MCF 10A (cell line): Measurements from ENCODE around the gene NAALADL2. TPM values are rescaled to one million over a fixed set of nuclear protein-coding genes. Genes with fewer than 3 reads are reported as not detected.
"Not testable (repeated sequence)": the region's sequence is repeated elsewhere in the genome, so short reads cannot be mapped to it uniquely, and the experiment has no call there.

Experiments
- BruUV-seq: library from RNA; stranded (reverse); fragments of 400-500 nt; replicated peaks from 2 replicates; lab custom pipeline; 2021; lab: Mats Ljungman, UMichigan
- CTCF ChIA-PET: fragments of 300-600 bp; sonication (Branson Sonifier 250); formaldehyde crosslinking; extraction: SDS; loops from one replicate; lab custom pipeline; 2021; ENCODE audit warnings: antibody characterized with exemption, inconsistent platforms; lab: Yijun Ruan, JAX
- POLR2A ChIA-PET: fragments of 300-600, 350-650 bp; sonication (Branson Sonifier 250); formaldehyde crosslinking; extraction: SDS; loops from one replicate; lab custom pipeline; 2020; ENCODE audit warnings: antibody characterized with exemption, inconsistent platforms; lab: Yijun Ruan, JAX
- DNase-seq: peaks from one replicate; pipeline ENCODE4 v3.0.0-alpha.2; 2018; ENCODE audit not compliant: unreplicated experiment
- H3K27ac Mint-ChIP-seq: one replicate; pipeline ENCODE4 v1.8.0; 2022; ENCODE audit warnings: mild to moderate bottlenecking, low read depth, mixed read lengths; ENCODE audit not compliant: unreplicated experiment
- H3K27me3 Mint-ChIP-seq: one replicate; pipeline ENCODE4 v1.8.0; 2022; ENCODE audit warnings: mixed read lengths; ENCODE audit not compliant: insufficient read depth, unreplicated experiment
- H3K36me3 Mint-ChIP-seq: one replicate; pipeline ENCODE4 v1.8.0; 2022; ENCODE audit warnings: mild to moderate bottlenecking, moderate library complexity, mixed read lengths; ENCODE audit not compliant: insufficient read depth, unreplicated experiment
- H3K4me1 Mint-ChIP-seq: one replicate; pipeline ENCODE4 v1.8.0; 2022; ENCODE audit warnings: mixed read lengths; ENCODE audit not compliant: insufficient read depth, unreplicated experiment
- H3K4me3 Mint-ChIP-seq: one replicate; pipeline ENCODE4 v1.8.0; 2022; ENCODE audit warnings: mild to moderate bottlenecking, moderate library complexity, mixed read lengths; ENCODE audit not compliant: unreplicated experiment
- H3K9me3 Mint-ChIP-seq: one replicate; pipeline ENCODE4 v1.8.0; 2022; ENCODE audit warnings: mixed read lengths; ENCODE audit not compliant: unreplicated experiment
- intact Hi-C: fragments of 100-400 bp; cut with micrococcal nuclease; formaldehyde crosslinking; loops from 2 replicates; pipeline ENCODE4 v1.14.1; 2022
- total RNA-seq: library from RNA; stranded (reverse); gene quantifications from 2 replicates; pipeline ENCODE4 v1.2.3, GENCODE V29; 2022
- TF ChIP-seq, protein P1 (sequence below): fragments of 200-600 bp; IDR thresholded peaks from one replicate; pipeline ENCODE4 v1.8.0; 2022; ENCODE audit warnings: antibody characterized with exemption, mild to moderate bottlenecking; ENCODE audit not compliant: unreplicated experiment

The NAALADL2 gene
- total RNA-seq, 1 experiment from 2014 or later, result 4.2 TPM

DNA sequence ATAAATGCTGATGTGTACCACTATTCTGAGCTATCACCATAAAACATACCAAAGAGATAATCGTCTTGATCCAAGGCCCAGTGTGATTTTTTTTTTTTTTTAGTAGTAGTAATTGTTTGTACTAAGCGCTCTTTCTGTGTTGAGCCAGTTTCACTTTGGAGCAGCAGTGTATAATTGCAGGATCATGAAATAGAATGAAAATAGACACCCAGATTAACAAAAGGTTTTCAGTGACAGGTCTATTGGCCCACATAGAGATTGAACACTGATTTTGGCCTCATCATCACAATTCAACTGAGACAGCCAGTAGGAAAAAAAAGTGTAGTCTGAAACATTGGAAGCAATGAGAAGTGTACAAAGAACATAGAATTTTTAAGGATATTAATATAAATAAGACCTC, 749.8 kb downstream of the NAALADL2 start:
- no peaks in the 10 kb centered on the region for H3K9me3 Mint-ChIP-seq
- no peaks in the 10 kb centered on the region for H3K36me3 Mint-ChIP-seq
- intact Hi-C loops, result no loop called here
- no peak overlapping the region for H3K4me3 Mint-ChIP-seq
- TF ChIP-seq, protein P1, sequence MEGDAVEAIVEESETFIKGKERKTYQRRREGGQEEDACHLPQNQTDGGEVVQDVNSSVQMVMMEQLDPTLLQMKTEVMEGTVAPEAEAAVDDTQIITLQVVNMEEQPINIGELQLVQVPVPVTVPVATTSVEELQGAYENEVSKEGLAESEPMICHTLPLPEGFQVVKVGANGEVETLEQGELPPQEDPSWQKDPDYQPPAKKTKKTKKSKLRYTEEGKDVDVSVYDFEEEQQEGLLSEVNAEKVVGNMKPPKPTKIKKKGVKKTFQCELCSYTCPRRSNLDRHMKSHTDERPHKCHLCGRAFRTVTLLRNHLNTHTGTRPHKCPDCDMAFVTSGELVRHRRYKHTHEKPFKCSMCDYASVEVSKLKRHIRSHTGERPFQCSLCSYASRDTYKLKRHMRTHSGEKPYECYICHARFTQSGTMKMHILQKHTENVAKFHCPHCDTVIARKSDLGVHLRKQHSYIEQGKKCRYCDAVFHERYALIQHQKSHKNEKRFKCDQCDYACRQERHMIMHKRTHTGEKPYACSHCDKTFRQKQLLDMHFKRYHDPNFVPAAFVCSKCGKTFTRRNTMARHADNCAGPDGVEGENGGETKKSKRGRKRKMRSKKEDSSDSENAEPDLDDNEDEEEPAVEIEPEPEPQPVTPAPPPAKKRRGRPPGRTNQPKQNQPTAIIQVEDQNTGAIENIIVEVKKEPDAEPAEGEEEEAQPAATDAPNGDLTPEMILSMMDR, result no peak
- H3K27me3 Mint-ChIP-seq, result no peaks in the 10 kb centered on the region
- no peaks in the 10 kb centered on the region for H3K4me1 Mint-ChIP-seq
- no peak for DNase-seq
- no peak overlapping the region for H3K27ac Mint-ChIP-seq
- CTCF ChIA-PET, result interaction anchor here (0.7 kb wide), 1 partner anchor 291 kb away, joined by 4 read pairs; no protein-coding TSS in a partner anchor
- no TSS peak for BruUV-seq
- POLR2A ChIA-PET, result no interaction called here

DNA sequence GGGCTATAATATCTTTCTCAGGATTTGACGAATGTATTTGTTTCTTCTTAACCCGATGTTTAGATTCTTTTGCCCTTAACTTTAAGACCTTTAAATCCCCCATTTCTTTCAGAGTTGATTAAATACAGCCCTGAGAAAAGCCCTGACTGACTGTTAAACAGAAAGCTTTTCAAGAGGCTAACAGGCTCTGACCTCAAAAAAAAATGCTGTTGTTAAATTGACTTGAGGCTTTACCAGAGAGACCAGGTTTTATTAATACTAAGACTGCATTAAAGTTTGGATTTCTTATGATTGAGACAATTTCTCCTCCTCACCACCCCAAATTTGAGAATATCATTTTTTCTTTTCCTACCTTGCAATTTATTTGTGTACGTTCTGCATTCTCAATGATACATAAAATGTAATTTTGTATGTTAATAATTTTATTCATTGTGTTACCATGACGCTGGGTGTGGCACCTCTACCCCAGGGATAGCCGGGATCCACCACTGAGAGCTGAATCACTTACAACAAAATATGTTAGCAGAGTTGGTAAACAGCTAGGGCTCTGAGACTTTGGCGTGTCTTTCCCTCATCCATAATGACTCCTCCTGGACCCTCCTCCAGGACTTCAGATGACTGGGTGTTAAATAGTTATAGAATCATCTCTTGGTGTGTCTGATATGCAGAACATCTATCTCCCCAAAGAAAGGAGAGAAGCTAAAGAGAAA, 753.5 kb downstream of the NAALADL2 start:
- H3K4me1 Mint-ChIP-seq, result no peaks in the 10 kb centered on the region
- ChIA-PET CTCF (interaction anchor here (1.0 kb wide), 1 partner anchor 8 kb away, joined by 4 read pairs; no protein-coding TSS in a partner anchor), POLR2A (no interaction called here)
- no peaks in the 10 kb centered on the region for H3K36me3 Mint-ChIP-seq
- no peak overlapping the region for H3K27ac Mint-ChIP-seq
- H3K9me3 Mint-ChIP-seq, result no peaks in the 10 kb centered on the region
- intact Hi-C loops, result no loop called here
- H3K4me3 Mint-ChIP-seq, result no peak overlapping the region
- DNase-seq, result no peak
- BruUV-seq, result no TSS peak
- TF ChIP-seq, protein P1, result no peak
- no peaks in the 10 kb centered on the region for H3K27me3 Mint-ChIP-seq

DNA sequence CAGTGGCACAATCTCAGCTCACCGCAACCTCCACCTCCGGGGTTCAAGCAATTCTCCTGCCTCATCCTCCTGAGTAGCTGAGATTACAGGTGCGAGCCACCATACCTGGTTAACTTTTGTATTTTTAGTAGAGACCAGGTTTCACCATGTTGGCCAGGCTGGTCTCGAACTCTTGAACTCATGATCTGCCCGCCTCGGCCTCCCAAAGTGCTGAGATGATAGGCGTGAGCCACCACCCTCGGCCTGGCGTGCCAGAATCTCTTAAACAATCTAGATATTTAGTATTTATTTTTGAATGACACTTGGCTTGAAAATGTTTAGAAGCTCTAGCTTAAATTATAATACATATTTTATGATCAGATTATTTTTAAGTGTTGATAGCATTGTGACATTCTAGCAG, 755.0 kb downstream of the NAALADL2 start:
- H3K9me3 Mint-ChIP-seq, H3K27ac Mint-ChIP-seq, H3K36me3 Mint-ChIP-seq, H3K4me1 Mint-ChIP-seq, H3K4me3 Mint-ChIP-seq, POLR2A ChIA-PET, H3K27me3 Mint-ChIP-seq, BruUV-seq, intact Hi-C loops, DNase-seq: not testable (repeated sequence)
- CTCF ChIA-PET, result interaction anchor here (0.6 kb wide), 1 partner anchor 153 kb away, joined by 3 read pairs; no protein-coding TSS in a partner anchor

DNA sequence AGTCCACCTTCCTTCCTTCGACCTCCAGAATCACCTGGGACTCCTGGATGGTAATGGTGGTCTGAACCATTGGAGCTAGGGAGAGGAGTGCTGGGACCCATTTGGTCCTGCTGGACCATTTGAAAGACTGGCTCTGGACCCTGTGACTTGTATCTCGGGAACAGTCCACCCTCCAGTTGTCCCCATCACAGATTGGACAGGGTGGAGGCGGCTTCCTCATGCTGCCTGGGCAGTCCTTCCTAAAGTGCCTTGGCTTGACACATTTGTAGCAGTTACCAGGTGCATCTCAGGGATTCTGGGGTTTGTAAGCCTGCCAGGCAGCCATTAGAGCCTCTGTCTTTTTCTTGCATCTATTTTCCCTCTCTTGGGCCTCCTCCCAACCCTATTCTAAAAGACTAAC, 758.1 kb downstream of the NAALADL2 start:
- no TSS peak for BruUV-seq
- no peak overlapping the region for H3K27ac Mint-ChIP-seq
- TF ChIP-seq, protein P1, result no peak
- no peak for DNase-seq
- H3K27me3 Mint-ChIP-seq, result no peaks in the 10 kb centered on the region
- intact Hi-C loops, result no loop called here
- no peaks in the 10 kb centered on the region for H3K4me1 Mint-ChIP-seq
- ChIA-PET CTCF (interaction anchor here (0.7 kb wide), 1 partner anchor 374 kb away, joined by 3 read pairs; no protein-coding TSS in a partner anchor), POLR2A (no interaction called here)
- H3K4me3 Mint-ChIP-seq, result no peak overlapping the region
- peaks cover 6% of the 10 kb centered on the region for H3K9me3 Mint-ChIP-seq
- no peaks in the 10 kb centered on the region for H3K36me3 Mint-ChIP-seq
